Ovary (tissue), 9 donors: ENCODE measurements around the gene TEDC1. TPM values are rescaled to one million over a fixed set of nuclear protein-coding genes. Genes with fewer than 3 reads are reported as not detected.

Experiments used
- DNase-seq, 5 donors: peaks; one replicate each; pipeline ENCODE4 v3.0.0-alpha.2; 2019 to 2020
- H3K27ac ChIP-seq, 2 donors: fragments of 200-600 bp; one replicate each; pipeline versions ENCODE4 v1.5.1 to v1.8.0; 2019 to 2022
- H3K27me3 ChIP-seq: fragments of 200-600 bp; one replicate; pipeline ENCODE4 v1.8.0; 2022
- H3K36me3 ChIP-seq: fragments of 200-600 bp; sonication (generic); one replicate; pipeline ENCODE4 v1.5.1; 2019
- H3K4me1 ChIP-seq: one replicate; pipeline ENCODE4 v1.8.1; 2013; ENCODE audit warnings: mild to moderate bottlenecking, moderate library complexity; ENCODE audit not compliant: insufficient read depth
- H3K4me3 ChIP-seq: fragments of 200-600 bp; sonication (generic); one replicate; pipeline ENCODE4 v1.5.1; 2017
- H3K9me3 ChIP-seq, 2 donors: fragments of 200-600 bp in 1 of 2; sonication (generic) in 1 of 2; one replicate each; pipeline versions ENCODE4 v1.5.1 to v1.8.1; 2013 to 2019; ENCODE audit warnings: mild to moderate bottlenecking in 1 of 2, moderate library complexity in 1 of 2
- EP300 ChIP-seq: sonication (generic); formaldehyde crosslinking; IDR thresholded peaks from one replicate; pipeline ENCODE4 v1.6.1; 2017; ENCODE audit warnings: antibody characterized with exemption
- POLR2A ChIP-seq: fragments of 450-650 bp; IDR thresholded peaks from one replicate; pipeline ENCODE4 v1.6.1; 2017; ENCODE audit warnings: antibody characterized with exemption, mild to moderate bottlenecking, moderate library complexity
- WGBS, 3 donors: extraction: QIAGEN DNeasy Blood & Tissue Kit in 1 of 3; methylation state at CpG; one replicate each; pipeline versions ENCODE4 v1.1.5 to v1.1.7; 2013 to 2017; 5-methylcytosine and 5-hydroxymethylcytosine counted together
- intact Hi-C, 4 donors: fragments of 100-400 bp; cut with DNase I; formaldehyde crosslinking; loops; one replicate each; pipeline versions ENCODE4 v1.11.0 to v1.15.1; 2022 to 2023
- polyA plus RNA-seq, 2 donors: library from polyadenylated mRNA; stranded (reverse); fragments of 200-250 nt in 1 of 2; fragments of 350-450 nt in 1 of 2; fragmentation: Illumina TruSeq in 1 of 2; extraction: RNeasy Lipid Tissue Mini Kit (QIAGEN cat#74804) in 1 of 2; gene quantifications; one replicate each; pipeline ENCODE4 v1.2.3, GENCODE V29; 2013 to 2014
- total RNA-seq, 7 donors: library from RNA; depleted of rRNA in 2 of 7; stranded (reverse); fragments of >200 nt in 2 of 7; fragmentation: NEBNext Ultra II Directional in 3 of 7; extraction: Animal tissue kit (Norgen Biotek cat#: 25700) in 3 of 7; gene quantifications; one replicate each; pipeline versions ENCODE4 v1.1.0 to v1.2.4, GENCODE V29; 2016 to 2023
- TF ChIP-seq, protein P1 (sequence below), 3 donors: fragments of 450-650 bp in 2 of 3; fragments of 200-600 bp in 1 of 3; IDR thresholded peaks; one replicate each; pipeline versions ENCODE4 v1.5.1 to v1.8.0; 2016 to 2022; ENCODE audit warnings: antibody characterized with exemption in 3 of 3, mild to moderate bottlenecking in 1 of 3
- donor health status: DM: no; HTN: no; CAD: no; lungs with moderate emphysema.
- donor health status: DM: no; HTN: no; CAD: no.
- donor health status: Bipolar disorder and iron deficiency.
- donor health status: DM: yes; HTN: yes; CAD: no.
- donor health status: DM: no; HTN: no; CAD: no.
- donor health status: DM: yes; HTN: yes; CAD: no.

Gene TEDC1
- total and polyA plus RNA-seq, 9 donors: 2.6 to 8.2 (median 3.8) TPM; not detected in 1

DNA sequence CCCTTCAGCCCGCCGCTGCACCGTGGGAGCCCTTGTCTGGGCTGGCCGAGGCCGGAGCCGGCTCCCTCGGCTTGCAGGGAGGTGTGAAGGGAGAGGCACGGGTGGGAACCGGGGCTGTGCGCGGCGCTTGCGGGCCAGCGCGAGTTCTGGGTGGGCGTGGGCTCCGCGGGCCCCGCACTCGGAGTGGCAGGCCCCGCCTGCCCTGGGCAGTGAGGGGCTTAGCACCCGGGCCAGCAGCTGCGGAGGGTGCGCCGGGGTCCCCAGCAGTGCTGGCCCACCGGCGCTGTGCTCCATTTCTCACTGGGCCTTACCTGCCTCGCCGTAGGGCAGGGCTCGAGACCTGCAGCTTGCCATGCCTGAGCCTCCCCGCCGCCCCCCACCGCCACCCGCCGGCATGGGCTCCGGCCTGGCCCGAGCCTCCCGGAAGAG lies 56.7 kb downstream of the TEDC1 start:
- no peak for TF ChIP-seq POLR2A
- no peak for TF ChIP-seq EP300
- TF ChIP-seq, protein P1, sequence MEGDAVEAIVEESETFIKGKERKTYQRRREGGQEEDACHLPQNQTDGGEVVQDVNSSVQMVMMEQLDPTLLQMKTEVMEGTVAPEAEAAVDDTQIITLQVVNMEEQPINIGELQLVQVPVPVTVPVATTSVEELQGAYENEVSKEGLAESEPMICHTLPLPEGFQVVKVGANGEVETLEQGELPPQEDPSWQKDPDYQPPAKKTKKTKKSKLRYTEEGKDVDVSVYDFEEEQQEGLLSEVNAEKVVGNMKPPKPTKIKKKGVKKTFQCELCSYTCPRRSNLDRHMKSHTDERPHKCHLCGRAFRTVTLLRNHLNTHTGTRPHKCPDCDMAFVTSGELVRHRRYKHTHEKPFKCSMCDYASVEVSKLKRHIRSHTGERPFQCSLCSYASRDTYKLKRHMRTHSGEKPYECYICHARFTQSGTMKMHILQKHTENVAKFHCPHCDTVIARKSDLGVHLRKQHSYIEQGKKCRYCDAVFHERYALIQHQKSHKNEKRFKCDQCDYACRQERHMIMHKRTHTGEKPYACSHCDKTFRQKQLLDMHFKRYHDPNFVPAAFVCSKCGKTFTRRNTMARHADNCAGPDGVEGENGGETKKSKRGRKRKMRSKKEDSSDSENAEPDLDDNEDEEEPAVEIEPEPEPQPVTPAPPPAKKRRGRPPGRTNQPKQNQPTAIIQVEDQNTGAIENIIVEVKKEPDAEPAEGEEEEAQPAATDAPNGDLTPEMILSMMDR (IDR thresholded peaks at IDR 0.05): no peak
- Histone ChIP-seq H3K27me3 (no peaks in the 10 kb centered on the region), H3K27ac (no peak overlapping the region), H3K4me1 (no peaks in the 10 kb centered on the region), H3K9me3 (peaks cover 0 to 4% of the 10 kb centered on the region in 2 donors), H3K36me3 (no peaks in the 10 kb centered on the region), H3K4me3 (no peak overlapping the region)
- intact Hi-C loops: no loop called here
- DNase-seq: no peak
- 92 to 99% (median 96%) methylated on average over 32 to 38 of the region's 38 CpGs for WGBS, 3 donors

Other genes starting within 250 kb of the TEDC1 start
- gene BTBD6, start 242.7 kb upstream of the TEDC1 start, total RNA-seq: 10 to 100 TPM; 19.3 to 40.1 (median 34.4) TPM
- gene BTBD6, start 242.7 kb upstream of the TEDC1 start, polyA plus RNA-seq: 10 to 100 TPM; 16.6 to 39.2 TPM
- 10 to 100 TPM; 33.3 to 47.3 (median 38.5) TPM for gene BRF1, start 190.2 kb upstream of the TEDC1 start, total RNA-seq
- gene BRF1, start 190.2 kb upstream of the TEDC1 start, polyA plus RNA-seq: 10 to 100 TPM; 20.4 to 23.9 TPM
- gene PACS2, start 176.5 kb upstream of the TEDC1 start, total RNA-seq: 10 to 100 TPM; 41.4 to 91.9 (median 60.7) TPM
- 10 to 100 TPM; 21.2 to 55.9 TPM for gene PACS2, start 176.5 kb upstream of the TEDC1 start, polyA plus RNA-seq
- gene TEX22, start 92.7 kb upstream of the TEDC1 start, total RNA-seq: 1 to 10 TPM in 5 of 7 donors, under 1 TPM in 2; 0.11 to 5.1 (median 2.5) TPM
- gene TEX22, start 92.7 kb upstream of the TEDC1 start, polyA plus RNA-seq: under 1 TPM in 1 of 2 donors, not detected in 1; 0.59 TPM
- 100 to 1,000 TPM in 5 of 7 donors, 10 to 100 TPM in 2; 45.7 to 128 (median 112) TPM for gene MTA1, start 71.4 kb upstream of the TEDC1 start, total RNA-seq
- 10 to 100 TPM; 23.0 to 72.3 TPM for gene MTA1, start 71.4 kb upstream of the TEDC1 start, polyA plus RNA-seq
- 100 to 1,000 TPM in 1 of 7 donors, 10 to 100 TPM in 6; 21.3 to 242 (median 47.8) TPM for gene CRIP2, start 16.4 kb upstream of the TEDC1 start, total RNA-seq
- gene CRIP2, start 16.4 kb upstream of the TEDC1 start, polyA plus RNA-seq: 10 to 100 TPM in 1 of 2 donors, under 1 TPM in 1; 0.35 to 95.1 TPM
- 10 to 100 TPM in 5 of 7 donors, 1 to 10 TPM in 2; 3.2 to 72.8 (median 26.4) TPM for gene CRIP1, start 4.4 kb upstream of the TEDC1 start, total RNA-seq
- 100 to 1,000 TPM in 1 of 2 donors, 1 to 10 TPM in 1; 7.2 to 116 TPM for gene CRIP1, start 4.4 kb upstream of the TEDC1 start, polyA plus RNA-seq
- gene TMEM121, start 35.3 kb downstream of the TEDC1 start, total RNA-seq: 1 to 10 TPM; 3.3 to 9.0 (median 4.4) TPM
- gene TMEM121, start 35.3 kb downstream of the TEDC1 start, polyA plus RNA-seq: 1 to 10 TPM in 1 of 2 donors, not detected in 1; 3.8 TPM